OCI-LY3 (cell line): Measurements from ENCODE around the gene FOXD4L6.
"Not testable (repeated sequence)": the region's sequence is repeated elsewhere in the genome, so short reads cannot be mapped to it uniquely, and the experiment has no call there.

Experiments
- CTCF ChIP-seq: fragments of 200-600, 300-600 bp; sonication (generic); IDR thresholded peaks from 2 replicates; pipeline ENCODE4 v1.5.1; 2014; ENCODE audit warnings: antibody characterized with exemption, low read length, low read depth
- EZH2phosphoT487 ChIP-seq: fragments of 200-600 bp; shearing (Covaris generic); IDR thresholded peaks from 2 replicates; pipeline ENCODE4 v1.6.1; 2018; ENCODE audit warnings: antibody characterized with exemption, mixed run types, low read depth

GRCh38 chr9:41174994-41175393, 46.5 kb upstream of the FOXD4L6 start:
- TF ChIP-seq CTCF, EZH2phosphoT487: not testable (repeated sequence)
